ENCODE measurements around the gene TMEM158. TPM values are rescaled to one million over a fixed set of nuclear protein-coding genes. Genes with fewer than 3 reads are reported as not detected.

TMEM158 gene
- polyA plus RNA-seq, 1 donor (not counting 4 experiments of a cell fraction or from before 2014, with no cell fraction given) = 2.0 TPM

GRCh38 chr3:45185052-45185451 lies 41.0 kb downstream of the TMEM158 start:
- no peaks in the 10 kb centered on the region for H3K9me1 ChIP-seq (ENCODE audit: control insufficient read depth, extremely low read depth, insufficient read depth, low read length)
- no peaks in the 10 kb centered on the region for H3K36me3 ChIP-seq (ENCODE audit: control insufficient read depth in 2 of 2, extremely low read depth in 1 of 2, insufficient read depth in 2 of 2, low read length in 2 of 2)
- dilution Hi-C loops (cut with MboI; ENCODE audit: extremely low pct_ligation_motif_present, low sequenced_read_pairs) = no loop called here
- no peak for DNase-seq (ENCODE audit: low read depth, low spot score)
- no peak for FAIRE-seq
- no peak for TF ChIP-seq EZH2 (IDR thresholded peaks at IDR 0.05; ENCODE audit: low read length)
- no peak for TF ChIP-seq CTCF (optimal IDR thresholded peaks at IDR 0.05 in 1 of 3, IDR thresholded peaks at IDR 0.05 in 1 of 3, conservative IDR thresholded peaks at IDR 0.05 in 1 of 3; ENCODE audit: extremely low read depth in 1 of 3, insufficient read depth in 2 of 3, low read length in 3 of 3)
- H3K4me1 ChIP-seq (ENCODE audit: control insufficient read depth, extremely low read depth, insufficient read depth, low read length) = peaks cover 27% of the 10 kb centered on the region
- no peak overlapping the region for H3K4me2 ChIP-seq (ENCODE audit: control insufficient read depth, extremely low read depth, insufficient read depth, low read depth, low read length)
- H4K20me1 ChIP-seq (ENCODE audit: control insufficient read depth, extremely low read depth, insufficient read depth, low read length) = no peaks in the 10 kb centered on the region
- H3K27me3 ChIP-seq (ENCODE audit: control insufficient read depth, extremely low read depth, insufficient read depth, low read length) = no peaks in the 10 kb centered on the region
- no peak overlapping the region for H3K4me3 ChIP-seq (ENCODE audit: control insufficient read depth in 2 of 3, extremely low read depth in 1 of 3, insufficient read depth in 2 of 3, low read depth in 1 of 3, low read length in 3 of 3)
- no peak overlapping the region for H3K27ac ChIP-seq (ENCODE audit: control insufficient read depth, insufficient read depth, low read length)
- H3K79me2 ChIP-seq (ENCODE audit: control insufficient read depth, insufficient read depth, low read length) = no peaks in the 10 kb centered on the region
- no peaks in the 10 kb centered on the region for H3K9me3 ChIP-seq (ENCODE audit: control insufficient read depth, low read depth, low read length)
- no peak overlapping the region for H2AFZ ChIP-seq (ENCODE audit: control insufficient read depth, low read length)
- H3K9ac ChIP-seq (ENCODE audit: control insufficient read depth, extremely low read depth, insufficient read depth, low read length) = no peak overlapping the region

GRCh38 chr3:45183872-45184262 lies 42.2 kb downstream of the TMEM158 start:
- dilution Hi-C loops (cut with MboI; ENCODE audit: extremely low pct_ligation_motif_present, low sequenced_read_pairs) = no loop called here
- no peaks in the 10 kb centered on the region for H3K9me3 ChIP-seq (ENCODE audit: control insufficient read depth, low read depth, low read length)
- DNase-seq (ENCODE audit: low read depth, low spot score) = no peak
- H3K79me2 ChIP-seq (ENCODE audit: control insufficient read depth, insufficient read depth, low read length) = no peaks in the 10 kb centered on the region
- no peaks in the 10 kb centered on the region for H3K36me3 ChIP-seq (ENCODE audit: control insufficient read depth in 2 of 2, extremely low read depth in 1 of 2, insufficient read depth in 2 of 2, low read length in 2 of 2)
- no peak for TF ChIP-seq EZH2 (IDR thresholded peaks at IDR 0.05; ENCODE audit: low read length)
- TF ChIP-seq CTCF (optimal IDR thresholded peaks at IDR 0.05 in 1 of 3, IDR thresholded peaks at IDR 0.05 in 1 of 3, conservative IDR thresholded peaks at IDR 0.05 in 1 of 3; ENCODE audit: extremely low read depth in 1 of 3, insufficient read depth in 2 of 3, low read length in 3 of 3) = no peak
- peak overlapping the region; percentile 76 for H3K4me2 ChIP-seq (ENCODE audit: control insufficient read depth, extremely low read depth, insufficient read depth, low read depth, low read length)
- H2AFZ ChIP-seq (ENCODE audit: control insufficient read depth, low read length) = no peak overlapping the region
- no peaks in the 10 kb centered on the region for H3K27me3 ChIP-seq (ENCODE audit: control insufficient read depth, extremely low read depth, insufficient read depth, low read length)
- no peak for FAIRE-seq
- no peak overlapping the region for H3K4me3 ChIP-seq (ENCODE audit: control insufficient read depth in 2 of 3, extremely low read depth in 1 of 3, insufficient read depth in 2 of 3, low read depth in 1 of 3, low read length in 3 of 3)
- peak overlapping the region; percentile 66 for H3K27ac ChIP-seq (ENCODE audit: control insufficient read depth, insufficient read depth, low read length)
- H3K9ac ChIP-seq (ENCODE audit: control insufficient read depth, extremely low read depth, insufficient read depth, low read length) = peak overlapping the region; percentile 31
- no peaks in the 10 kb centered on the region for H3K9me1 ChIP-seq (ENCODE audit: control insufficient read depth, extremely low read depth, insufficient read depth, low read length)
- peaks cover 39% of the 10 kb centered on the region for H3K4me1 ChIP-seq (ENCODE audit: control insufficient read depth, extremely low read depth, insufficient read depth, low read length)
- no peaks in the 10 kb centered on the region for H4K20me1 ChIP-seq (ENCODE audit: control insufficient read depth, extremely low read depth, insufficient read depth, low read length)
